Right lobe of liver (tissue), 4 donors: ENCODE results near the gene KCNH2.

Source experiments
- CTCF ChIP-seq, 4 donors: fragments of 200-600 bp in 3 of 4; fragments of 450-650 bp in 1 of 4; IDR thresholded peaks; one replicate each; pipeline versions ENCODE4 v1.5.1 to v1.8.0; 2016 to 2022; ENCODE audit warnings: antibody characterized with exemption in 4 of 4, mild to moderate bottlenecking in 2 of 4
- POLR2A ChIP-seq: fragments of 450-650 bp; IDR thresholded peaks from one replicate; pipeline ENCODE4 v1.6.1; 2017; ENCODE audit warnings: antibody characterized with exemption, mild to moderate bottlenecking
- donor health status: DM: no; HTN: no; CAD: no.
- donor health status: DM: no; HTN: no; CAD: no.
- donor health status: DM: no; HTN: yes; CAD: no.

GRCh38 chr7:150942591-150943452, 35.3 kb downstream of the KCNH2 start:
- TF ChIP-seq POLR2A (no peak), CTCF (IDR thresholded peaks at IDR 0.05) (no peak)
